ENCODE results near the gene MMP2. TPM values are rescaled to one million over a fixed set of nuclear protein-coding genes. Genes with fewer than 3 reads are reported as not detected.

Gene MMP2
- total RNA-seq, 2 donors from 2014 or later, result 131 to 136 TPM

- Histone ChIP-seq H3K36me3 (no peaks in the 10 kb centered on the region), H3K27ac (peak overlapping the region in 1 of 2 donors; percentile 47), H3K27me3 (no peaks in the 10 kb centered on the region), H3K4me1 (no peaks in the 10 kb centered on the region), H3K9me3 (no peaks in the 10 kb centered on the region), H3K4me3 (no peak overlapping the region)
- DNase-seq (ENCODE audit: low spot score), result no peak
- TF ChIP-seq, protein P1, sequence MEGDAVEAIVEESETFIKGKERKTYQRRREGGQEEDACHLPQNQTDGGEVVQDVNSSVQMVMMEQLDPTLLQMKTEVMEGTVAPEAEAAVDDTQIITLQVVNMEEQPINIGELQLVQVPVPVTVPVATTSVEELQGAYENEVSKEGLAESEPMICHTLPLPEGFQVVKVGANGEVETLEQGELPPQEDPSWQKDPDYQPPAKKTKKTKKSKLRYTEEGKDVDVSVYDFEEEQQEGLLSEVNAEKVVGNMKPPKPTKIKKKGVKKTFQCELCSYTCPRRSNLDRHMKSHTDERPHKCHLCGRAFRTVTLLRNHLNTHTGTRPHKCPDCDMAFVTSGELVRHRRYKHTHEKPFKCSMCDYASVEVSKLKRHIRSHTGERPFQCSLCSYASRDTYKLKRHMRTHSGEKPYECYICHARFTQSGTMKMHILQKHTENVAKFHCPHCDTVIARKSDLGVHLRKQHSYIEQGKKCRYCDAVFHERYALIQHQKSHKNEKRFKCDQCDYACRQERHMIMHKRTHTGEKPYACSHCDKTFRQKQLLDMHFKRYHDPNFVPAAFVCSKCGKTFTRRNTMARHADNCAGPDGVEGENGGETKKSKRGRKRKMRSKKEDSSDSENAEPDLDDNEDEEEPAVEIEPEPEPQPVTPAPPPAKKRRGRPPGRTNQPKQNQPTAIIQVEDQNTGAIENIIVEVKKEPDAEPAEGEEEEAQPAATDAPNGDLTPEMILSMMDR (IDR thresholded peaks at IDR 0.05), result no peak
Observed at GRCh38 chr16:55540221-55540620, 61.2 kb downstream of the MMP2 start.

DNA sequence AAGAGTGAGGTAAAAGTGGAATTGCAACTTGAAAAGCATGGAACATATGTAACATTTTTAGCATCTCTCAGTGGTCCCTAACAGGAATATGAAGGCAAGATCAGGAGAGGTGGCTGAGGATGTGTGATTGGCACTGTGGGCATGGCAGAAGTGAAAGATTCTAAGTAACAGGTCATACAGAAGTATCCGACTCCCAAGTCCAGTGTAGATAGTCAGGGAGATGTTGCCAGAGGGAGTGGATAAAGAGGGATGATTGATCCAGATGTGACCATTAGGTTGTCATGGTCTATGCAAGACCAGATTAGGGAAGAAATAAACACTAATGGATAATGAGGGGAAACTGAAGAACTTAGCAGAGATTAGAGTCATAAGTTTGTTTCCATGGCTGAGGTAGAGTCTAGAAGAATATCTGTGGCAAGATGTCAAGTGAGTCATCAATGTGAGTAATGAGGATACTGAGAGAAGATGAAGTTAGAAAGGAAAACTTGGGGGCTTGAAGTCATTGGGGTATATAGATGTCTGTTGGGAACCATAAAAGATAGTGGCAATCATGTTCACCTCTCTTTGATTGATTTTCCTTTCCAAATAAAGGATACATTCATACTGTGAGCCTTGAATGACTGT, 63.6 kb downstream of the MMP2 start:
- no peaks in the 10 kb centered on the region for H3K27me3 ChIP-seq
- TF ChIP-seq, protein P1 (IDR thresholded peaks at IDR 0.05), result no peak
- no peaks in the 10 kb centered on the region for H3K36me3 ChIP-seq
- DNase-seq (ENCODE audit: low spot score), result no peak
- no peaks in the 10 kb centered on the region for H3K9me3 ChIP-seq
- H3K4me3 ChIP-seq, result no peak overlapping the region
- H3K27ac ChIP-seq, result no peak overlapping the region
- H3K4me1 ChIP-seq, result no peaks in the 10 kb centered on the region

- TF ChIP-seq, protein P1 (IDR thresholded peaks at IDR 0.05), result peak in 1 of 2 donors; percentile 60
- no peak overlapping the region for H3K27ac ChIP-seq
- no peaks in the 10 kb centered on the region for H3K27me3 ChIP-seq
- no peaks in the 10 kb centered on the region for H3K9me3 ChIP-seq
- no peak for DNase-seq (ENCODE audit: low spot score)
- no peak overlapping the region for H3K4me3 ChIP-seq
- no peaks in the 10 kb centered on the region for H3K4me1 ChIP-seq
- H3K36me3 ChIP-seq, result no peaks in the 10 kb centered on the region
Observed at GRCh38 chr16:55543472-55543871, 64.5 kb downstream of the MMP2 start.

- Histone ChIP-seq H3K9me3 (no peaks in the 10 kb centered on the region), H3K4me3 (no peak overlapping the region), H3K27ac (no peak overlapping the region), H3K36me3 (no peaks in the 10 kb centered on the region), H3K27me3 (no peaks in the 10 kb centered on the region), H3K4me1 (no peaks in the 10 kb centered on the region)
- DNase-seq (ENCODE audit: low spot score), result no peak
- TF ChIP-seq, protein P1 (IDR thresholded peaks at IDR 0.05), result no peak
Observed at GRCh38 chr16:55552621-55553020, 73.6 kb downstream of the MMP2 start.

DNA sequence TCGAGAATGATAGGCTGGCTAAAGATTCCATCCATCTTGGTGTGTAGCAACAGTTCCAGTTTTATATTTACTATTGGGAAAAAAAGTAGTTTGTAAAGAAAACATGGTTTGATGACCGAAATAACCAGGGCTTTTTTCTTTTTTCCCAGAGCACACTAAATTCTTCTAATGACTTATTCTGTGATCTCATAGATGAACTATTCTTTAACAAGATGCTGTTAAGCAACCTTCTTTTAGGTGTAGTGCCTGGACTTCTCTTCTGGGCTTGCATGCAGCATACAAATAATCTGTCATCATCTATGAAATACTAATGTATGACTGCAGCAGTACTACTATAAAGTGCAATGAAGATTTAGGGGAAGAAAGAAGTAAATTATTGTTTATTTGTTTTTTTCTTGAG, 76.4 kb downstream of the MMP2 start:
- Histone ChIP-seq H3K4me3 (no peak overlapping the region), H3K9me3 (no peaks in the 10 kb centered on the region), H3K36me3 (no peaks in the 10 kb centered on the region), H3K27ac (no peak overlapping the region), H3K27me3 (no peaks in the 10 kb centered on the region), H3K4me1 (peaks cover 0 to 12% of the 10 kb centered on the region in 2 donors)
- DNase-seq (ENCODE audit: low spot score), result no peak
- TF ChIP-seq, protein P1 (IDR thresholded peaks at IDR 0.05), result no peak

Other genes starting within 250 kb of the MMP2 start
- gene IRX6, start 155.0 kb upstream of the MMP2 start, total RNA-seq, result under 1 TPM in 1 of 2 donors, not detected in 1; 0.35 TPM
- 1 to 10 TPM; 5.0 to 9.9 TPM for gene LPCAT2, start 29.9 kb downstream of the MMP2 start, total RNA-seq
- gene CAPNS2, start 87.5 kb downstream of the MMP2 start, total RNA-seq, result under 1 TPM in 1 of 2 donors, not detected in 1; 0.35 TPM
- not detected for gene SLC6A2, start 176.8 kb downstream of the MMP2 start, total RNA-seq

Measured in right atrium auricular region (tissue), 2 donors.